GM18520 (cell line): ENCODE data around the gene TMEM127.

Source experiments
- ATAC-seq: cut with Tn5 transposase; IDR thresholded peaks from one replicate; pipeline ENCODE4 v1.9.1; 2021; ENCODE audit not compliant: unreplicated experiment

The TMEM127 gene

DNA sequence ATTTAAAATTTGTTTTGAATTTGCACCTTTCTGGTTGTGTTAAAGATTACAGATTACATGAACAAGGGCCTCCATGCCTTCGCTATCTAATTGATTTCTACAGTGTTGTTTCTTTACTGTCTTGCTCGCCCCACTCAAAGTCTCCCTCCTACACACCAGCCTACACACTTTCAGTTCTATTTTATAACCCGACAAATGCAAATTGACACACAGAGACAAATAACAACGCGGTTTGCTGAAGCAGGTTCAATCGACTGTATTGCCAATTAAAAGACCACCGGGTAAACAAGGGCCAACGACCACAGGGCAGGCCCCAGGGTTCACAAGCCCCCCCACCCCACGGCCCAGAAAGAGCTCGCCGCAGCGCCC lies 58.0 kb downstream of the TMEM127 start:
- ATAC-seq: no peak

DNA sequence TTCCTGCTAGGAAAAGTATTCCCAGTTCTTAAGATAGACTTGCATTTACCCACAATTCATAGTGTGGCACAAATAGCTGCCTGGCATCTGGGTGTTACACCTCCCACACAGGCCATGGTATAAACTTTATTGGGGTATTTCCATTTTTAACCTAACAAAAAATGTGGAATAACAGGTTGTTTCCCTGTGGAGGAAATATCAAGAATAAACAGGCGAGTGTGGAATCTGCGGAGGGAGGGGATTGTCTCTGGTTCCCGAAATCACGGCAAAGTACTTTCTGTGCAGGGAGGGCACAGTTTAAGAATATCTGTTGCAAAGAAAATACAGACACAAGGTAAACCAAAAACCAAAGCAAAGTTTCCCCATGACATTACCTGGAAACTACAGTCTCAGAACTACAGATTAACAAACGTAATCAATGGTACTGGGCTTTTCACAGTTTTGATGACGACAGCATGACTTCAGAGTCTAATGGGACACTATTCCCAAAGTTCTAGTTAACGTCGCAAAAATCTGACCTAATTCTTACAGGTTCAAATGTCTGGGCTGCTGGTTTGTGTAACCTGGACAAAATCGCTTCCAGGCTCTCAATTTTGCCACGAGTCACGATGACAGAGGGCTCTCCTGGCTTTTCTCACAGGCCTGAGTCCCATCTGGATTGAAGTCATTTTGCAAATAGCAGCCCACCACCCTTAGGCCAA lies 58.6 kb downstream of the TMEM127 start:
- no peak for ATAC-seq

DNA sequence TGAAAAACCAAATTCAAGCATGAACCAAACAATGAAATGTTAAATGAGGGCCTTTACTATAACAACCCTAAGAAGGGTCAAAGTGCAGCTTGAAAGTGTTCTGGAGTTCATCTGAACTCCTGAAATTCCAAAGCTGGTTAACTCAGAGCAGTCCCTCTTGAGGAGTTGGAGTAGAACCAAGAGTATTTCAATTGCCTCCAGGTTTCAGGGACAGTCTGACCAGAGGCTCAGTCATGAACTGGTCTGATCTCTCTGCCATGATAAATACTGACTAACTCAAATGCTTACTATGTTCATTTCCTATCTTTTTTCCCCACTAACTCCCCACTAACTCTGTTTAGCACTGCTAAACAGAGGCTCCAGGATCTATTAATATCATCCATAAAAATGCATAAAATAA lies 59.9 kb downstream of the TMEM127 start:
- ATAC-seq: no peak

DNA sequence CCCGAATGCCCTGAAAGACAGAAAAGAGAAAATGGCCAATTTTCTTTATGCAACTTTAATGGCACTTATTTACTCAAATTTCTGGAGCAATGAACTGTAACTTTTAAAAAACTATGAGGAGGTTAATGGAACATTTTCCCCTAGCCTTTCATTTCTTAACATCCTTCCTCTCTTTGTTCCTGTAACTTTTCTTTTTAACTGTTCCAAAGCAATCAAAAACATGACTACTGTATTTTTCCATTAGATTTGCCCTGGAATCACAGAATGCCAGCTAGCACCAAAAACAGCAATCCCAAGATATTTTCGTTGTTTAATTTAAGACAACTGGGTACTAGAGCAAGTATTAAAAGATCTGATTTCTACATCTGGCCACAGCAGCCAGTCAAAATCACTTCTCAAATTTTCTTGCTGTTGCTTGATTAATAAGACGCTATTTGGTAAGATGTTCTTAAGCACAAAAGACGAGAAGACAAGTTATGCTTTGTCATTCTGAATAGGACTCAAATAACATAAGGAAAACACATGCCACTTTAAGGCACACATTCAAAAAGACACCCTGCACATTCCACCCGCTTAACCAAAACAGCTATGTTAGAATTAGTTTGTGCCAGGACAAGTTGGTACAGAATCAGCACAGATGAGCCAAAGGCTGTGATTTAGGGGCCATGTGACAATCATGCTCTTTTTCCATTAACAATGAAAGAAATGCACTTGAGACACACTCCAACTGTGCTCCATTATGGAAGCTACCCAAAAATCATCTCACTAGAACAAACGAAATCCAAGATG lies 60.8 kb downstream of the TMEM127 start:
- no peak for ATAC-seq

DNA sequence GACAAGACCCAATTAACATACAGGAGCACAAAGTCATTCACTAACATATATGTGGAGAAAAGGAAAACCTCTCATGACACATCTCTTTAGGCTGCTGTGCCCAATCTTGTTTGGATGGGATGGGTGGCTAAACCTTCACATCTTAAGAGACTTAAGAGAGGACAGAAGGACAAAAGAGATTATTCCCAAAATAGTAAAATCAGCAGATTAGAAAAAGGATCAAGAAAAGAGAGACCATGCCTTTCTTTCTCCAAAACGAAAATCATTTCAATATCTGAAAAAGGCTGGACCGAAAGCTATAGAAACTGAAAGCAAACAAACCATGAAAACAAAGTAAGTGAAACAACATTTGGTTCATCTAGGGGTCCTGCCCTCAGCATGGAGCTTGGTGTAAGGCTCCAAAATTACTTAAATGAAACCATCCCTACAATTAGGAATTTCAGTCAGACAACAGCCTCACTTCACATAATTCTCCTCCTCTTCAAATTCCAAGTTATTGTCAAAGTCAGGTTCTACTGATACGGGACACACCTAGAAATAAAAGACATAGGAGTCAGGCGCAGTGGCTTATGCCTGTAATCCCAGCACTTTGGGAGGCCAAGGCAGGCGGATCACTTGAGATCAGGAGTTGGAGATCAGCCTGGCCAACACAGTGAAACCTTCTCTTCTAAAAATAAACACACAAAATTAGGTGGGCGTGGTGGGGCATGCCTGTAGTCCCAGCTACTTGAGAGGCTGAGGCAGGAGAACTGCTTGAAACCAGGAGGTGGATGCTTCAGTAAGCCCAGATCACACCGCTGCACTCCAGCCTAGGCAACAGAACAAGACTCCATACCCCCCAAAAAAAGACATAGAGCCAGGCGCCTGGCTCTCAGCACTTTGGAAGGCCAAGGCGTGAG lies 62.4 kb downstream of the TMEM127 start:
- no peak for ATAC-seq

DNA sequence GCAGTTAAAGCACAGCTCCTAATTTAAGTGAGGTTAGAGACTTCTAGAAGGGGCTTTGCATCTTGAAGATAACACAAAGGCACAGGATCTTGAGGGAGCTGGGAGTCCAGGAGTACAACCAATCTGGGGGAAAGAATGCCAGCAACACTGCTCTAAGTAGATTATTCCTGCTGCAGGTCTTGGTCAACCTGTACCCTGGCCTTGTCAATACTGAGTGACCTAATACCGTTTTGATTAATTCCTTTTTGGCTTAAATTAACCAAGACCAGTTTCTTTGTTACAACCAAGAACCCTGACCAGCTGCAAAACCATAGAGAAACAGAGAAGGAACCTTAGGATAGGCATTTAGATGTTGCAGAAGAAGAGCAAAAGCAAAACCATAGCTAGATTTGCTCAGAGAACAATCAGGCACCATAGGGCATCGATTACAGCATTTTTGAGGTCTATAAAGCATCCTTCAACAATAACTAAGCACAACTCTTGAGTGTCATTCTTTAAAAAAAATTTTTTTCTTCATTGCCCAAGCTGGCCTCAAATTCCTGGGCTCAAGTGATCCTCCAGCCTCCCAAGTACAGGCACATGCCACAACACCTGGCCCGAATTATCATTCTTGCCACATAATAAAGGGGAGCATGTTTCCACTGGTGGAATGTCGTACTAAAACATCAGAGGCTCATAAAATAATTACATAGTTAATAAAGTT lies 63.5 kb downstream of the TMEM127 start:
- ATAC-seq: no peak

DNA sequence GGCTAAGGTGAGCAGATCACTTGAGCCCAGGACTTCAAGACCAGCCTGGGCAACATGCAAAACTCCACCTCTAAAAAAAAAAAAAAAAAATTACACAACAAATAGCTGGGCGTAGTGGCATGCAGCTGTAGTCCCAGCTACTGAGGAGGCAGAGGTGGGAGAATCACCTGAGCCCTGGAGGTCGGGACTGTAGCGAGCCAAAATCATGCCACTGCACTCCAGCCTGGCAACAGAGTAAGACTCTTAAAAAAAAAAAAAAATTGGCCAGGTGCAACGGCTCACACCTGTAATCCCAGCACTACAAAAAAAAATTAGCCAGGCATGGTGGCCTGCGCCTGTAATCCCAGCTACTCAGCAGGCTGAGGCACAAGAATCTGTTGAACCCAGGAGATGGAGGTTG lies 64.5 kb downstream of the TMEM127 start:
- ATAC-seq: no peak

DNA sequence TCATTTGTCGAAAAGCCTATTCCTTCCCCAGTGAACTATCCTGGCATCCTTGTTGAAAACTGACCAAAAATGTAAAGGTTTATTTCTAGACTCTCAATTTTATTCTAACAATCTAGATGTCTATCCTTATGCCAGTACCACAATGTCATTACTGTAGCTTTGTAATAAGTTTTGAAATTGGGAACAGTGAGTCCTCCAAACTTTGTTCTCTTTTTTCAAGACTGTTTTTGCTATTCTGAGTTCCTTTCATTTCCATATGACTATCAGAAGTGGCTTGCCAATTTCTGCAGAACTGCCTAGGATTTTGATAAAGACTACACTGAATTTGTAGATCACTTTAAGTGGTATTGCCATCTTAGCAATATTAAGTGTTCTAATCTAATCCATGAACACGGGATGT lies 66.9 kb downstream of the TMEM127 start:
- ATAC-seq: no peak
